HEK293 (cell line): ENCODE results near the gene AXL.

ENCODE experiments used
- BCL6B ChIP-seq: fragments of 450-650 bp; formaldehyde crosslinking; IDR thresholded peaks from 2 replicates; pipeline ENCODE4 v1.5.1; 2017; ENCODE audit warnings: missing biosample characterization, missing genetic modification characterization
- GLI4 ChIP-seq: fragments of 450-650 bp; formaldehyde crosslinking; IDR thresholded peaks from 2 replicates; pipeline ENCODE4 v1.5.1; 2016; ENCODE audit warnings: missing biosample characterization, missing genetic modification characterization
- GLIS1 ChIP-seq: fragments of 450-650 bp; formaldehyde crosslinking; IDR thresholded peaks from 2 replicates; pipeline ENCODE4 v1.5.1; 2016; ENCODE audit warnings: missing biosample characterization, missing genetic modification characterization
- GLIS2 ChIP-seq: fragments of 450-650 bp; formaldehyde crosslinking; IDR thresholded peaks from 2 replicates; pipeline ENCODE4 v1.5.1; 2016; ENCODE audit warnings: missing biosample characterization, missing genetic modification characterization
- MZF1 ChIP-seq: fragments of 450-650 bp; formaldehyde crosslinking; IDR thresholded peaks from 2 replicates; pipeline ENCODE4 v1.5.1; 2017; ENCODE audit warnings: missing biosample characterization, missing genetic modification characterization, borderline replicate concordance
- PRDM10 ChIP-seq: fragments of 450-650 bp; formaldehyde crosslinking; IDR thresholded peaks from 2 replicates; pipeline ENCODE4 v1.5.1; 2016; ENCODE audit warnings: missing biosample characterization, missing genetic modification characterization
- YY2 ChIP-seq: fragments of 450-650 bp; formaldehyde crosslinking; IDR thresholded peaks from 2 replicates; pipeline ENCODE4 v1.5.1; 2016; ENCODE audit warnings: missing biosample characterization, missing genetic modification characterization
- ZBTB20 ChIP-seq: fragments of 450-650 bp; formaldehyde crosslinking; IDR thresholded peaks from 2 replicates; pipeline ENCODE4 v1.5.1; 2016; ENCODE audit warnings: missing biosample characterization, missing genetic modification characterization
- ZNF133 ChIP-seq: fragments of 450-650 bp; formaldehyde crosslinking; IDR thresholded peaks from 2 replicates; pipeline ENCODE4 v1.5.1; 2016; ENCODE audit warnings: missing biosample characterization, missing genetic modification characterization
- ZNF148 ChIP-seq: fragments of 450-650 bp; formaldehyde crosslinking; IDR thresholded peaks from 2 replicates; pipeline ENCODE4 v1.5.0; 2017; ENCODE audit warnings: missing biosample characterization, missing genetic modification characterization, borderline replicate concordance
- ZNF221 ChIP-seq: fragments of 450-650 bp; formaldehyde crosslinking; IDR thresholded peaks from 2 replicates; pipeline ENCODE4 v1.5.1; 2017; ENCODE audit warnings: missing biosample characterization, missing genetic modification characterization, borderline replicate concordance
- ZNF248 ChIP-seq: fragments of 450-650 bp; formaldehyde crosslinking; IDR thresholded peaks from 2 replicates; pipeline ENCODE4 v1.5.1; 2017; ENCODE audit warnings: missing biosample characterization, missing genetic modification characterization
- ZNF280D ChIP-seq: fragments of 450-650 bp; formaldehyde crosslinking; IDR thresholded peaks from 2 replicates; pipeline ENCODE4 v1.5.1; 2016; ENCODE audit warnings: missing biosample characterization, missing genetic modification characterization
- ZNF302 ChIP-seq: fragments of 450-650 bp; formaldehyde crosslinking; IDR thresholded peaks from 2 replicates; pipeline ENCODE4 v1.5.1; 2016; ENCODE audit warnings: missing biosample characterization, missing genetic modification characterization, low read depth
- ZNF311 ChIP-seq: fragments of 450-650 bp; formaldehyde crosslinking; IDR thresholded peaks from 2 replicates; pipeline ENCODE4 v1.5.1; 2017; ENCODE audit warnings: missing biosample characterization, missing genetic modification characterization, borderline replicate concordance
- ZNF341 ChIP-seq: fragments of 450-650 bp; formaldehyde crosslinking; IDR thresholded peaks from 2 replicates; pipeline ENCODE4; 2016; ENCODE audit warnings: low read depth, missing biosample characterization, missing genetic modification characterization
- ZNF391 ChIP-seq: fragments of 450-650 bp; formaldehyde crosslinking; IDR thresholded peaks from 2 replicates; pipeline ENCODE4 v1.5.1; 2016; ENCODE audit warnings: low read depth, missing biosample characterization, missing genetic modification characterization, borderline replicate concordance
- ZNF394 ChIP-seq: fragments of 450-650 bp; formaldehyde crosslinking; IDR thresholded peaks from 2 replicates; pipeline ENCODE4 v1.5.1; 2016; ENCODE audit warnings: missing biosample characterization, missing genetic modification characterization, mild to moderate bottlenecking, moderate library complexity, borderline replicate concordance
- ZNF416 ChIP-seq: fragments of 450-650 bp; formaldehyde crosslinking; IDR thresholded peaks from 2 replicates; pipeline ENCODE4 v1.5.1; 2016; ENCODE audit warnings: missing biosample characterization, missing genetic modification characterization
- ZNF48 ChIP-seq: fragments of 450-650 bp; formaldehyde crosslinking; IDR thresholded peaks from 2 replicates; pipeline ENCODE4 v1.5.1; 2016; ENCODE audit warnings: missing biosample characterization, missing genetic modification characterization
- ZNF623 ChIP-seq: fragments of 450-650 bp; formaldehyde crosslinking; IDR thresholded peaks from 2 replicates; pipeline ENCODE4 v1.5.1; 2016; ENCODE audit warnings: missing biosample characterization, missing genetic modification characterization
- ZNF701 ChIP-seq: fragments of 450-650 bp; formaldehyde crosslinking; IDR thresholded peaks from 2 replicates; pipeline ENCODE4 v1.5.1; 2016; ENCODE audit warnings: missing biosample characterization, missing genetic modification characterization
- ZNF776 ChIP-seq: fragments of 450-650 bp; formaldehyde crosslinking; IDR thresholded peaks from 2 replicates; pipeline ENCODE4 v1.5.0; 2017; ENCODE audit warnings: missing biosample characterization, missing genetic modification characterization, borderline replicate concordance
- ZNF777 ChIP-seq: fragments of 450-650 bp; formaldehyde crosslinking; IDR thresholded peaks from 2 replicates; pipeline ENCODE4 v1.5.1; 2017; ENCODE audit warnings: missing biosample characterization, missing genetic modification characterization, borderline replicate concordance
- ZNF837 ChIP-seq: fragments of 450-650 bp; formaldehyde crosslinking; IDR thresholded peaks from 2 replicates; pipeline ENCODE4 v1.5.1; 2016; ENCODE audit warnings: missing biosample characterization, missing genetic modification characterization
- ZXDB ChIP-seq: fragments of 450-650 bp; formaldehyde crosslinking; IDR thresholded peaks from 2 replicates; pipeline ENCODE4 v1.5.1; 2016; ENCODE audit warnings: missing biosample characterization, missing genetic modification characterization
- TF ChIP-seq, protein P1 (sequence below): fragments of 450-650 bp; formaldehyde crosslinking; IDR thresholded peaks from 2 replicates; pipeline ENCODE4 v1.5.1; 2016; ENCODE audit warnings: missing biosample characterization, missing genetic modification characterization

AXL gene

GRCh38 chr19:41230067-41230857 lies 11.2 kb downstream of the AXL start (continued):
- TF ChIP-seq BCL6B (no peak), ZNF341 (no peak), ZNF48 (tag by site-specific recombination) (no peak), ZNF701 (tag by site-specific recombination) (no peak), ZNF302 (tag by site-specific recombination) (no peak), ZXDB (tag by site-specific recombination) (no peak), ZNF394 (no peak), GLI4 (tag by site-specific recombination) (no peak), ZNF280D (tag by site-specific recombination) (no peak), ZNF776 (0 out of 2 replicates have a peak, but pooled peaks have one; percentile 7), ZNF623 (no peak), ZNF248 (tag by site-specific recombination) (peak; percentile 68; the same call in 1 of the 2 replicates), ZNF837 (tag by site-specific recombination) (no peak), MZF1 (tag by site-specific recombination) (no peak), PRDM10 (no peak), ZNF777 (tag by site-specific recombination) (peak; percentile 25; the same call in 1 of the 2 replicates), ZNF148 (tag by site-specific recombination) (peak; percentile 87), ZBTB20 (peak; percentile 27; the same call in 1 of the 2 replicates), ZNF133 (peak; percentile 32; the same call in 1 of the 2 replicates), ZNF311 (0 out of 2 replicates have a peak, but pooled peaks have one; percentile 2), ZNF416 (no peak), ZNF221 (no peak), GLIS2 (tag by site-specific recombination) (no peak), ZNF391 (tag by site-specific recombination) (no peak), GLIS1 (tag by site-specific recombination) (no peak), YY2 (tag by site-specific recombination) (peak; percentile 53)
- TF ChIP-seq, protein P1, sequence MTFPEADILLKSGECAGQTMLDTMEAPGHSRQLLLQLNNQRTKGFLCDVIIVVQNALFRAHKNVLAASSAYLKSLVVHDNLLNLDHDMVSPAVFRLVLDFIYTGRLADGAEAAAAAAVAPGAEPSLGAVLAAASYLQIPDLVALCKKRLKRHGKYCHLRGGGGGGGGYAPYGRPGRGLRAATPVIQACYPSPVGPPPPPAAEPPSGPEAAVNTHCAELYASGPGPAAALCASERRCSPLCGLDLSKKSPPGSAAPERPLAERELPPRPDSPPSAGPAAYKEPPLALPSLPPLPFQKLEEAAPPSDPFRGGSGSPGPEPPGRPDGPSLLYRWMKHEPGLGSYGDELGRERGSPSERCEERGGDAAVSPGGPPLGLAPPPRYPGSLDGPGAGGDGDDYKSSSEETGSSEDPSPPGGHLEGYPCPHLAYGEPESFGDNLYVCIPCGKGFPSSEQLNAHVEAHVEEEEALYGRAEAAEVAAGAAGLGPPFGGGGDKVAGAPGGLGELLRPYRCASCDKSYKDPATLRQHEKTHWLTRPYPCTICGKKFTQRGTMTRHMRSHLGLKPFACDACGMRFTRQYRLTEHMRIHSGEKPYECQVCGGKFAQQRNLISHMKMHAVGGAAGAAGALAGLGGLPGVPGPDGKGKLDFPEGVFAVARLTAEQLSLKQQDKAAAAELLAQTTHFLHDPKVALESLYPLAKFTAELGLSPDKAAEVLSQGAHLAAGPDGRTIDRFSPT (tag by site-specific recombination): no peak
